HG02973 (cell line): ENCODE measurements around the gene PPIL1.

Experiments
- ATAC-seq: cut with Tn5 transposase; IDR thresholded peaks from one replicate; pipeline ENCODE4 v1.9.1; 2021; ENCODE audit warnings: moderate library complexity; ENCODE audit not compliant: unreplicated experiment

Gene PPIL1

GRCh38 chr6:36856277-36856676 lies 18.3 kb downstream of the PPIL1 start:
- no peak for ATAC-seq

GRCh38 chr6:36855750-36856149 lies 18.9 kb downstream of the PPIL1 start:
- no peak for ATAC-seq

- ATAC-seq = no peak
These were observed 21.3 kb downstream of the PPIL1 start for GRCh38 chr6:36853325-36853724.

- no peak for ATAC-seq
These were observed 22.0 kb downstream of the PPIL1 start for GRCh38 chr6:36852481-36853147.

GRCh38 chr6:36851626-36852025 lies 23.0 kb downstream of the PPIL1 start:
- ATAC-seq = no peak

- no peak for ATAC-seq
These were observed 23.4 kb downstream of the PPIL1 start for GRCh38 chr6:36851149-36851614.

GRCh38 chr6:36850021-36850420 lies 24.6 kb downstream of the PPIL1 start:
- ATAC-seq = no peak

GRCh38 chr6:36848658-36849441 lies 25.8 kb downstream of the PPIL1 start:
- no peak for ATAC-seq

GRCh38 chr6:36847991-36848390 lies 26.6 kb downstream of the PPIL1 start:
- no peak for ATAC-seq

- no peak for ATAC-seq
These were observed 27.5 kb downstream of the PPIL1 start for GRCh38 chr6:36847152-36847551.

GRCh38 chr6:36845233-36845632 lies 29.4 kb downstream of the PPIL1 start:
- ATAC-seq = no peak

GRCh38 chr6:36844232-36845170 lies 30.1 kb downstream of the PPIL1 start:
- ATAC-seq = no peak

- no peak for ATAC-seq
These were observed 31.4 kb downstream of the PPIL1 start for GRCh38 chr6:36843170-36843569.

- no peak for ATAC-seq
These were observed 32.8 kb downstream of the PPIL1 start for GRCh38 chr6:36841756-36842155.

- no peak for ATAC-seq
These were observed 33.9 kb downstream of the PPIL1 start for GRCh38 chr6:36840432-36841403.

- no peak for ATAC-seq
These were observed 34.7 kb downstream of the PPIL1 start for GRCh38 chr6:36839749-36840431.

GRCh38 chr6:36838896-36839748 lies 35.5 kb downstream of the PPIL1 start, which contains the start of gene CPNE5:
CPNE5 (minus strand) TSS chr6:36839444; CDS start chr6:36839377, 67 bp downstream.
- no peak for ATAC-seq

- no peak for ATAC-seq
These were observed 36.9 kb downstream of the PPIL1 start for GRCh38 chr6:36837686-36838085.

GRCh38 chr6:36837022-36837339 lies 37.6 kb downstream of the PPIL1 start:
- no peak for ATAC-seq
